Type B pancreatic cell (in vitro differentiated cells): ENCODE results near the gene TAGAP. TPM values are rescaled to one million over a fixed set of nuclear protein-coding genes. Genes with fewer than 3 reads are reported as not detected.
"Not testable (repeated sequence)": the region's sequence is repeated elsewhere in the genome, so short reads cannot be mapped to it uniquely, and the experiment has no call there.

Experiments used
- DNase-seq: peaks from one replicate; pipeline ENCODE4 v3.0.0; 2021; ENCODE audit warnings: mixed read lengths; ENCODE audit not compliant: unreplicated experiment; ENCODE audit errors: extremely low spot score
- H3K27ac Mint-ChIP-seq: 2 replicates; pipeline ENCODE4 v1.8.0; 2021; ENCODE audit warnings: mild to moderate bottlenecking, mixed read lengths
- H3K27me3 Mint-ChIP-seq: 2 replicates; pipeline ENCODE4 v1.8.0; 2021; ENCODE audit warnings: mixed read lengths
- H3K36me3 Mint-ChIP-seq: 2 replicates; pipeline ENCODE4 v1.8.0; 2021; ENCODE audit warnings: mixed read lengths
- H3K4me1 Mint-ChIP-seq: one replicate; pipeline ENCODE4 v1.8.0; 2021; ENCODE audit warnings: mixed read lengths; ENCODE audit not compliant: unreplicated experiment
- H3K4me3 Mint-ChIP-seq: 2 replicates; pipeline ENCODE4 v1.8.0; 2021; ENCODE audit warnings: mild to moderate bottlenecking, mixed read lengths
- H3K9me3 Mint-ChIP-seq: 2 replicates; pipeline ENCODE4 v1.8.0; 2021; ENCODE audit warnings: mixed read lengths
- total RNA-seq: library from RNA; stranded (reverse); gene quantifications from 2 replicates; pipeline ENCODE4 v1.2.1, GENCODE V29; 2021; ENCODE audit warnings: low replicate concordance
- TF ChIP-seq, protein P1 (sequence below): fragments of 200-600 bp; sonication (generic); conservative IDR thresholded peaks from 2 replicates; pipeline ENCODE4 v1.5.0; 2021; ENCODE audit warnings: antibody characterized with exemption, mild to moderate bottlenecking

The TAGAP gene
- total RNA-seq, 1 donor from 2014 or later = 0.22 TPM

DNA sequence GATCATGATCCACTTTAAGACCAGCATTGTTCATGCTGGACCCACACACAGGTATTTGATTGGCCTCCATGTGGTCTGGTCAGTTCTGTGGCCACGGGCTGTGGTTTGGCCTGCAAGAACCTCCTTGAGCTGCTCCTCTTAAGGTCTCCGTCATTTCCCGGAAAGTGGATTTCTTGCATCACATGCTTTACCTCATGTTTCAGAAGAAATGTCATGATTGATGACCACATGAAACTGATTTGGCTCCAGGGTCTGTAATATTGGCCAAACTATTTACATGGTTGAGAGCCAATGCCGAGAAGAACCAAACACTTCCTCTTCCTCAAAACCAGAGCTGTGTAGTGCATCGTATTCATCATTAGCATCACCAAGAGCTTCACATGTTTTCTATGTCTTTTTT is 31.6 kb downstream of the TAGAP start:
- Mint-ChIP-seq H3K4me1 (no peaks in the 10 kb centered on the region), H3K9me3 (no peaks in the 10 kb centered on the region), H3K4me3 (no peak overlapping the region), H3K36me3 (no peaks in the 10 kb centered on the region), H3K27me3 (no peaks in the 10 kb centered on the region), H3K27ac (no peak overlapping the region)
- TF ChIP-seq, protein P1, sequence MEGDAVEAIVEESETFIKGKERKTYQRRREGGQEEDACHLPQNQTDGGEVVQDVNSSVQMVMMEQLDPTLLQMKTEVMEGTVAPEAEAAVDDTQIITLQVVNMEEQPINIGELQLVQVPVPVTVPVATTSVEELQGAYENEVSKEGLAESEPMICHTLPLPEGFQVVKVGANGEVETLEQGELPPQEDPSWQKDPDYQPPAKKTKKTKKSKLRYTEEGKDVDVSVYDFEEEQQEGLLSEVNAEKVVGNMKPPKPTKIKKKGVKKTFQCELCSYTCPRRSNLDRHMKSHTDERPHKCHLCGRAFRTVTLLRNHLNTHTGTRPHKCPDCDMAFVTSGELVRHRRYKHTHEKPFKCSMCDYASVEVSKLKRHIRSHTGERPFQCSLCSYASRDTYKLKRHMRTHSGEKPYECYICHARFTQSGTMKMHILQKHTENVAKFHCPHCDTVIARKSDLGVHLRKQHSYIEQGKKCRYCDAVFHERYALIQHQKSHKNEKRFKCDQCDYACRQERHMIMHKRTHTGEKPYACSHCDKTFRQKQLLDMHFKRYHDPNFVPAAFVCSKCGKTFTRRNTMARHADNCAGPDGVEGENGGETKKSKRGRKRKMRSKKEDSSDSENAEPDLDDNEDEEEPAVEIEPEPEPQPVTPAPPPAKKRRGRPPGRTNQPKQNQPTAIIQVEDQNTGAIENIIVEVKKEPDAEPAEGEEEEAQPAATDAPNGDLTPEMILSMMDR = no peak
- DNase-seq = no peak

DNA sequence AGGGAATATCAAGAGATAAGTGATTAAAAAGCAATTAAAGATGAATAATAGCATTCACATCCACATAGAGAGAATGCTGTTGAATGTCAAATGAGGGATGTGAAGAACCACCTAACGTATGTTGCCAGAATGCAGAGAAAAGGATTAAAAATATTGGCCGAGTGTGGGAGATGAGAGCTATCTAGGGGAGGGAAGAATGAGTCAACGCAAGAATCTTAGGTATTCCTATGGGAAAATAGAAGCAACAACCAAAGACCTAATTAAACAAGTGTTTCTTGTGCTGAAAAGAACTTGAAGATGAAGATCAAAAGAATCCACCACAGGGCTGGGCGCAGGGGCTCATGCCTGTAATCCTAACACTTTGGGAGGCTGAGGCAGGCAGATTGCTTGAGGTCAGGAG is 32.6 kb downstream of the TAGAP start:
- DNase-seq = no peak
- H3K36me3 Mint-ChIP-seq = no peaks in the 10 kb centered on the region
- H3K27me3 Mint-ChIP-seq = no peaks in the 10 kb centered on the region
- H3K4me1 Mint-ChIP-seq = no peaks in the 10 kb centered on the region
- no peak overlapping the region for H3K4me3 Mint-ChIP-seq
- no peaks in the 10 kb centered on the region for H3K9me3 Mint-ChIP-seq
- TF ChIP-seq, protein P1 = no peak
- H3K27ac Mint-ChIP-seq = no peak overlapping the region

DNA sequence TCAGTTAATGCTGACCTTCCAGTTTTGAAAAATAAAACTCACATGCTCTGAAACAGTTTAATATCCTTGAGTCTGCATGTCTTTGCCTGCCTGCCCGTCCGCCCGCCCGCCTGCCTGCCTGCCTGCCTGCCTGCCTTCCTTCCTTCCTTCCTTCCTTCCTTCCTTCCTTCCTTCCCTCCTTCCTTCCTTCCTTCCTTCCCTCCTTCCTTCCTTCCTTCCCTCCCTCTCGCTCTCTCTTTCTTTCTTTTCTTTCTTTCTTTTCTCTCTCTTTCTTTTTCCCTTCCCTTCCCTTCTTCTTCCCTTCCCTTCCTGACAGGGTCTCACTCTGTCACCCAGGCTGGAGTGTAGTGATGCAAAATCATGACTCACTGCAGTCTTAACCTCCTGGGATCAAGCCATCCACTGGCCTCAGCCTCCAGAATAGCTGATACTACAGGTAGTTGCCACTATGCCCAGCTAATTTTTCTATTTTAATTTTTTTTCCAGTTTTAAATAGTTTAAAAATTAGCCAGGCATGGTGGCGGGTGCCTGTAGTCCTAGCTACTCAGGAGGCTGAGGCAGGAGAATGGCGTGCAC is 34.7 kb downstream of the TAGAP start:
- not testable (repeated sequence) for H3K4me3 Mint-ChIP-seq, DNase-seq, H3K9me3 Mint-ChIP-seq, H3K4me1 Mint-ChIP-seq, H3K27ac Mint-ChIP-seq, H3K27me3 Mint-ChIP-seq, H3K36me3 Mint-ChIP-seq

DNA sequence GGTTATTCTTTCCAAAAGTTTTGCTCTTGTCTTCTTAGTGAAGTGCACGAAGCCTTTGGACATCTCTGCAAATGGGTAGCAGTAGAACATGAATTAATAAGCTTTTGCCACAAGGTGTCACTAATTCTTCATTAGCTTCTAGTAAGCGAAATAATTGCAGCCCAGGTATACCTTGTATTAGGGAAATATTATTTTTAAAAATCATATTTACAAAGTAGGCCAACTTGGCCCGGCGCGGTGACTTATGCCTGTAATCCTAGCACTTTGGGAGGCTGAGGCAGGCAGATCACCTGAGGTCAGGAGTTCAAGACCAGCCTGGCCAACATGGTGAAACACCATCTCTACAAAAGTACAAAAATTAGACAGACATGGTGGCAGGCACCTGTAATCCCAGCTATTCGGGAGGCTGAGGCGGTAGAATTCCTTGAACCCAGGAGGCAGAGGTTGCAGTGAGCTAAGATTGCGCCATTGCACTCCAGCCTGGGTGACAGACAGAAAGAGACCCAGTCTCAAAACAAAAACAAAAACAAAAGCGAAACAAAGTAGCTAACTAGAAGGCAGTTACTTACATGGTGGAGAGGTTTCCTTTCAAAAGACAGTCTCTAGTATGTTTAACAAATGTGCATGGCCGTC is 36.0 kb downstream of the TAGAP start:
- TF ChIP-seq, protein P1 = peak; percentile 62
- Mint-ChIP-seq H3K27ac (no peak overlapping the region), H3K4me3 (no peak overlapping the region), H3K9me3 (no peaks in the 10 kb centered on the region), H3K36me3 (peaks cover 5% of the 10 kb centered on the region), H3K27me3 (no peaks in the 10 kb centered on the region), H3K4me1 (no peaks in the 10 kb centered on the region)
- DNase-seq = no peak

DNA sequence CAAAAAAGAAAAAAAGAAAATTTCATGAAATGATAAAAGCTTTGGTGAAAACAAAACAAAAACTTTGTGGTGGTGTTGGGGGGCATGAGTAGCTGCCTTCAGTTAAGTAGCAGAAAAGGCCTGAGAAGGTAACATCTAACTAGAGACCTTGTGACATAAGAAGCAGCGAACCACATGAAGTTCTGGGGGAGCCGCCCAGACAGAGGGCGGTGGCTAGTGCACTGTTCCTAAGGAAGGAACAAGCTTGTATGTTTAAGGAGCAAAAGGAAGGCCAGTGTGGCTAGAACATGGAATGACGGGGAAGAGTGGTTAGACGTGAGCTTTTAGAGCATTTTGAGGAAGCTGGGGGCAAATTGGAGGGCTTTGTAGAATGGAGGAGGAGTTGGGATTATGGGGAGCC is 37.3 kb downstream of the TAGAP start:
- DNase-seq = no peak
- Mint-ChIP-seq H3K9me3 (no peaks in the 10 kb centered on the region), H3K4me1 (peaks cover under 1% of the 10 kb centered on the region), H3K4me3 (no peak overlapping the region), H3K36me3 (peaks cover 5% of the 10 kb centered on the region), H3K27ac (no peak overlapping the region), H3K27me3 (no peaks in the 10 kb centered on the region)
- TF ChIP-seq, protein P1 = no peak

DNA sequence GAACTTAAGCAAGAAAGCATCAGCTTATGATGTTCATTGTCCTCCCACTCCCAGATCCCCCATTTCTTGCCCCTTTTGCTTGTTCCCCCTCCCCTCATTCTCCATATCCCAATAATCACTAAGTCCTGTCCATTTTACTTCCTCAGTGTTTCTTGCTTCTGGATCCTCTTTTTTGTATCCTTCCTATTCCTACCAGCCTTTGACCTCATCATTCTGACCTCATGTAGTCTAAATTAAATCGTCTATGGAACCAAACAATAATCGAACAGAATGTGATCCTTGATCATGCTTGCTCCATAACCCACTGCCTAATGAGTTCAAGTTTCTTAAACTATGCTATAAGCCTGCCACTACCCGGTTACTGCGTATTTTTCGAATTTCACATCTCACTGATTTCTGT is 39.4 kb downstream of the TAGAP start:
- TF ChIP-seq, protein P1 = no peak
- no peaks in the 10 kb centered on the region for H3K9me3 Mint-ChIP-seq
- no peak overlapping the region for H3K4me3 Mint-ChIP-seq
- no peak overlapping the region for H3K27ac Mint-ChIP-seq
- peaks cover 12% of the 10 kb centered on the region for H3K4me1 Mint-ChIP-seq
- no peaks in the 10 kb centered on the region for H3K27me3 Mint-ChIP-seq
- no peak for DNase-seq
- peaks cover 11% of the 10 kb centered on the region for H3K36me3 Mint-ChIP-seq
